Hepatocyte (in vitro differentiated cells): ENCODE results near the gene TBX10. TPM values are rescaled to one million over a fixed set of nuclear protein-coding genes. Genes with fewer than 3 reads are reported as not detected.

Experiments
- DNase-seq: peaks from one replicate; pipeline ENCODE4 v3.0.0-alpha.2; 2016; ENCODE audit warnings: low spot score
- H2AFZ ChIP-seq: fragments of 200-600 bp; sonication (generic); 2 replicates; pipeline ENCODE4 v1.6.0; 2016; ENCODE audit warnings: antibody characterized with exemption, mild to moderate bottlenecking
- H3K27ac ChIP-seq: fragments of 200-600 bp; sonication (generic); 2 replicates; pipeline ENCODE4 v1.5.1; 2016; ENCODE audit warnings: mild to moderate bottlenecking
- H3K27me3 ChIP-seq: fragments of 200-600 bp; sonication (generic); 2 replicates; pipeline ENCODE4 v1.6.1; 2016
- H3K36me3 ChIP-seq: fragments of 200-600 bp; sonication (generic); replicated peaks from 2 replicates; pipeline ENCODE4 v1.5.1; 2016; ENCODE audit warnings: low read depth; ENCODE audit not compliant: insufficient read depth
- H3K4me1 ChIP-seq: fragments of 200-600 bp; sonication (generic); 2 replicates; pipeline ENCODE4 v1.5.1; 2016; ENCODE audit warnings: mild to moderate bottlenecking, moderate library complexity; ENCODE audit not compliant: insufficient read depth
- H3K4me2 ChIP-seq: fragments of 200-600 bp; sonication (generic); 2 replicates; pipeline ENCODE4 v1.6.0; 2016
- H3K4me3 ChIP-seq: fragments of 200-600 bp; sonication (generic); 2 replicates; pipeline ENCODE4 v1.5.1; 2016; ENCODE audit warnings: mild to moderate bottlenecking
- H3K79me2 ChIP-seq: fragments of 200-600 bp; sonication (generic); 2 replicates; pipeline ENCODE4 v1.6.0; 2017; ENCODE audit warnings: mild to moderate bottlenecking
- H3K9me2 ChIP-seq: fragments of 200-600 bp; sonication (generic); replicated peaks from 2 replicates; pipeline ENCODE4 v1.6.0; 2017; ENCODE audit warnings: mild to moderate bottlenecking; ENCODE audit not compliant: insufficient read depth
- H3K9me3 ChIP-seq: fragments of 200-600 bp; sonication (generic); 2 replicates; pipeline ENCODE4 v1.5.1; 2016; ENCODE audit warnings: low read depth, mild to moderate bottlenecking
- H4K20me1 ChIP-seq: fragments of 200-600 bp; sonication (generic); 2 replicates; pipeline ENCODE4 v1.6.0; 2016; ENCODE audit warnings: mild to moderate bottlenecking; ENCODE audit not compliant: insufficient read depth, poor library complexity, severe bottlenecking
- CTCF ChIP-seq: fragments of 200-600 bp; sonication (generic); IDR thresholded peaks from 2 replicates; pipeline ENCODE4 v1.5.1; 2016; ENCODE audit warnings: antibody characterized with exemption, mild to moderate bottlenecking; ENCODE audit not compliant: poor library complexity
- EZH2 ChIP-seq: fragments of 200-600 bp; sonication (generic); IDR thresholded peaks from 2 replicates; pipeline ENCODE4 v1.6.1; 2016; ENCODE audit warnings: antibody characterized with exemption, mild to moderate bottlenecking, borderline replicate concordance
- EZH2phosphoT487 ChIP-seq: fragments of 200-600 bp; sonication (generic); IDR thresholded peaks from one replicate; pipeline ENCODE4 v1.6.1; 2018; ENCODE audit warnings: antibody characterized with exemption, mild to moderate bottlenecking, low read depth, moderate library complexity; ENCODE audit not compliant: unreplicated experiment, severe bottlenecking
- WGBS: methylation state at CpG from one replicate; pipeline ENCODE4 v1.1.6; 2016; ENCODE audit warnings: low lambda C conversion rate; ENCODE audit errors: missing lambda C conversion rate; 5-methylcytosine and 5-hydroxymethylcytosine counted together
- polyA plus RNA-seq: library from polyadenylated mRNA; unstranded; fragments of >200 nt; fragmentation: Nextera tagmentation; extraction: Ambion mirVana; gene quantifications from 2 replicates; pipeline ENCODE4 v1.2.1, GENCODE V29; 2016
- total RNA-seq: library from RNA; depleted of rRNA; stranded (reverse); fragments of >200 nt; gene quantifications from 2 replicates; pipeline ENCODE4 v1.2.3, GENCODE V29; 2014

Gene TBX10
- total and polyA plus RNA-seq, 2 experiments from 2014 or later: 0.34 to 0.70 TPM

- Histone ChIP-seq H3K27ac (no peak overlapping the region), H4K20me1 (no peaks in the 10 kb centered on the region), H3K79me2 (no peaks in the 10 kb centered on the region), H3K9me3 (no peaks in the 10 kb centered on the region), H3K9me2 (no peaks in the 10 kb centered on the region), H3K4me3 (no peak overlapping the region), H2AFZ (no peak overlapping the region), H3K4me2 (no peak overlapping the region), H3K36me3 (no peaks in the 10 kb centered on the region), H3K27me3 (no peaks in the 10 kb centered on the region), H3K4me1 (no peaks in the 10 kb centered on the region)
- WGBS: 59% methylated on average over 13 of the region's 13 CpGs
- DNase-seq: peak; percentile 24
- TF ChIP-seq EZH2 (no peak), EZH2phosphoT487 (no peak), CTCF (no peak)
Measured at GRCh38 chr11:67651976-67652781, 12.6 kb upstream of the TBX10 start.

- peak overlapping the region; percentile 53 for H2AFZ ChIP-seq
- no peaks in the 10 kb centered on the region for H3K27me3 ChIP-seq
- no peak for TF ChIP-seq CTCF
- no peak for TF ChIP-seq EZH2
- no peak for TF ChIP-seq EZH2phosphoT487
- H3K4me2 ChIP-seq: peak overlapping the region; percentile 71
- H3K9me2 ChIP-seq: no peaks in the 10 kb centered on the region
- no peak for DNase-seq
- no peaks in the 10 kb centered on the region for H3K4me1 ChIP-seq
- H3K4me3 ChIP-seq: no peak overlapping the region
- H3K36me3 ChIP-seq: no peaks in the 10 kb centered on the region
- no peaks in the 10 kb centered on the region for H3K9me3 ChIP-seq
- 91% methylated on average over 22 of the region's 22 CpGs for WGBS
- no peaks in the 10 kb centered on the region for H3K79me2 ChIP-seq
- peak overlapping the region; percentile 81 for H3K27ac ChIP-seq
- H4K20me1 ChIP-seq: no peaks in the 10 kb centered on the region
Measured at GRCh38 chr11:67649634-67650510, 10.3 kb upstream of the TBX10 start.

- no peaks in the 10 kb centered on the region for H4K20me1 ChIP-seq
- no peak overlapping the region for H2AFZ ChIP-seq
- H3K4me1 ChIP-seq: no peaks in the 10 kb centered on the region
- H3K36me3 ChIP-seq: no peaks in the 10 kb centered on the region
- H3K79me2 ChIP-seq: no peaks in the 10 kb centered on the region
- no peaks in the 10 kb centered on the region for H3K9me3 ChIP-seq
- TF ChIP-seq EZH2 (no peak), CTCF (no peak), EZH2phosphoT487 (no peak)
- H3K27ac ChIP-seq: no peak overlapping the region
- no peaks in the 10 kb centered on the region for H3K9me2 ChIP-seq
- no peak for DNase-seq
- WGBS: 87% methylated on average over 12 of the region's 12 CpGs
- H3K4me2 ChIP-seq: no peak overlapping the region
- H3K4me3 ChIP-seq: no peak overlapping the region
- no peaks in the 10 kb centered on the region for H3K27me3 ChIP-seq
Measured at GRCh38 chr11:67648796-67649613, 9.4 kb upstream of the TBX10 start.
